SK-N-MC (cell line): Measurements from ENCODE around the gene TP73.
"Not testable (repeated sequence)": the region's sequence is repeated elsewhere in the genome, so short reads cannot be mapped to it uniquely, and the experiment has no call there.

Experiments used
- DNase-seq: peaks from one replicate; pipeline ENCODE4 v3.0.0-alpha.2; 2011; ENCODE audit warnings: low read depth, low spot score
- H3K27ac ChIP-seq: fragments of 200-600 bp; sonication (generic); 2 replicates; pipeline ENCODE4 v1.5.1; 2016; ENCODE audit warnings: mixed run types
- H3K36me3 ChIP-seq: fragments of 200-600 bp; sonication (generic); 2 replicates; pipeline ENCODE4 v1.6.1; 2017; ENCODE audit warnings: antibody characterized with exemption, low read length, mixed read lengths; ENCODE audit not compliant: insufficient read depth
- H3K4me3 ChIP-seq: fragments of 200-600 bp; sonication (generic); 2 replicates; pipeline ENCODE4 v1.5.1; 2016
- H3K9ac ChIP-seq: fragments of 200-600 bp; sonication (generic); 2 replicates; pipeline ENCODE4 v1.8.0; 2017; ENCODE audit warnings: mixed run types, mixed read lengths; ENCODE audit not compliant: insufficient read length
- H3K9me3 ChIP-seq: fragments of 200-600 bp; sonication (generic); 2 replicates; pipeline ENCODE4 v1.6.1; 2017; ENCODE audit warnings: low read depth, mild to moderate bottlenecking, antibody characterized with exemption, low read length, moderate library complexity, mixed read lengths
- EZH2 ChIP-seq: fragments of 200-600 bp; sonication (generic); IDR thresholded peaks from one replicate; pipeline ENCODE4 v1.6.1; 2017; ENCODE audit warnings: antibody characterized with exemption
- FOXP2 ChIP-seq: optimal IDR thresholded peaks from 2 replicates; pipeline ENCODE3; 2011; ENCODE audit warnings: mild to moderate bottlenecking, moderate library complexity; ENCODE audit not compliant: insufficient read depth; ENCODE audit errors: extremely low read length, control extremely low read depth
- POLR2AphosphoS5 ChIP-seq: IDR thresholded peaks from 2 replicates; pipeline ENCODE4 v1.6.1; 2012; ENCODE audit warnings: mild to moderate bottlenecking, low read depth, low read length, borderline replicate concordance

The TP73 gene

DNA sequence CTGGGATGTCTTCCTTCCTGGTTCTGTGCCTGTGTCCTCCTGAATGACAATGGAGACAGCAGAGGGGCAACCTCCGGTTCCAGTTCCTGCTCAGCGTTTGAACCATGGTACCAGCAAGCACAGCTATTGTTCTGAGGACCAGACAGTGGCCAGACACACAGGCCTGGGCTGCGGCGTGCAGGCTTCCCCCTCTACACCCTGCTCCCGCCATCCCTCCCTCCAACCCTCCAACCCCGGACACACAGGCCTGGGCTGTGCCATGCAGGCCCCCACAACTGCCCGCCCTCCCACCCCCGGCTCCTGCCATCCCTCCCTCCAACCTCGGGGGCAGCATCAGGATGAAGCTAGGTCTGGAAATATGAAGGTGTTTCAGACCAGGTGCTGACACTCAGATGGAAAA, 35.5 kb upstream of the TP73 start:
- Histone ChIP-seq H3K27ac (no peak overlapping the region), H3K9me3 (no peaks in the 10 kb centered on the region), H3K36me3 (no peaks in the 10 kb centered on the region), H3K9ac (no peak overlapping the region), H3K4me3 (no peak overlapping the region)
- TF ChIP-seq FOXP2 (no peak), POLR2AphosphoS5 (no peak), EZH2 (no peak)
- DNase-seq = no peak

DNA sequence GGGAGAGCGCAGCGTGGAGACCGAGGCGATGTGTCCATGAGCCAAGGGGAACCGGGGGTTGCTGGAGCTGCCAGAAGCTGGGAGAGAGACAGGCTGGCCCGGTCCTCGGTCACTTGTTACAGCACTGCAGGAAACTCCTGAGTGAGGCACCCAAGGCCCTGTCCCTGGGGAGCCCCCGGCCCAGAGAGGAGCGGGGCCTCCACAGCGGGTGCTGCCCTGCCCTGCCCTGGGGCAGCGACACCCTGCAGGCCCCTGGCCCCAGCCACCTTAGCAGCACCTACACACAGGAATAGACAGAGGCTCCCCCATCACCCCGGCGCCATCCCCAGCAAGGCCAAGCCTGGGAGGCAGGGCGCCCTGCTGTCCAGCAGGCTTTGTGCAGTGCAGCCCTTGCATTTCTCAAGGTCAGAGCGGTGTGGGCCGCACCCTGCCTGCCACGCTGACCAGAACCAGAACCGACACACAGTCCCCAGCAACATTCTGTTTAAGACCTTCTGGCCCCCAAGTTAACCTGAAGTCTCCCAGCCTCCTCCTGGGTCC, 34.4 kb upstream of the TP73 start:
- Histone ChIP-seq H3K9me3 (no peaks in the 10 kb centered on the region), H3K36me3 (no peaks in the 10 kb centered on the region), H3K9ac (no peak overlapping the region), H3K27ac (no peak overlapping the region), H3K4me3 (no peak overlapping the region)
- no peak for TF ChIP-seq POLR2AphosphoS5
- TF ChIP-seq EZH2 = no peak
- TF ChIP-seq FOXP2 = no peak
- DNase-seq = no peak

DNA sequence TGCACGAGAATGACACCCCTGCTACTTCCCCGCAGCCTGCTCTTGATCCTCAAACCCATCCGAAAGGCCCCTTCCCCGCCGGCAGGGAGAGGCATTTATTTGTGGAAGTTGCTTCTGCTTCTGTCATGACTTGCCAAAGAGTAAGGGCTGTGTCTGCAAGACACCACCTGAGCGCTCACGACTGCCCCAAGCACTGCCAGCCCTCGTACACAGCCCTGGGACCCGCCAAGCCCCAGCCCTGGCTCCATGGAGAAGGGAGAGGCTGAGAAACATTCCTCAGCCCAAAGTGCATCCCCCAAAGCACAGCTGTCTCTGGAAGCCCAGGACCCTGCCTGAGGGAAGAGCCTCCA, 33.8 kb upstream of the TP73 start:
- DNase-seq = no peak
- no peaks in the 10 kb centered on the region for H3K9me3 ChIP-seq
- no peak overlapping the region for H3K27ac ChIP-seq
- H3K36me3 ChIP-seq = no peaks in the 10 kb centered on the region
- H3K4me3 ChIP-seq = no peak overlapping the region
- no peak for TF ChIP-seq FOXP2
- no peak for TF ChIP-seq POLR2AphosphoS5
- no peak for TF ChIP-seq EZH2
- H3K9ac ChIP-seq = no peak overlapping the region

DNA sequence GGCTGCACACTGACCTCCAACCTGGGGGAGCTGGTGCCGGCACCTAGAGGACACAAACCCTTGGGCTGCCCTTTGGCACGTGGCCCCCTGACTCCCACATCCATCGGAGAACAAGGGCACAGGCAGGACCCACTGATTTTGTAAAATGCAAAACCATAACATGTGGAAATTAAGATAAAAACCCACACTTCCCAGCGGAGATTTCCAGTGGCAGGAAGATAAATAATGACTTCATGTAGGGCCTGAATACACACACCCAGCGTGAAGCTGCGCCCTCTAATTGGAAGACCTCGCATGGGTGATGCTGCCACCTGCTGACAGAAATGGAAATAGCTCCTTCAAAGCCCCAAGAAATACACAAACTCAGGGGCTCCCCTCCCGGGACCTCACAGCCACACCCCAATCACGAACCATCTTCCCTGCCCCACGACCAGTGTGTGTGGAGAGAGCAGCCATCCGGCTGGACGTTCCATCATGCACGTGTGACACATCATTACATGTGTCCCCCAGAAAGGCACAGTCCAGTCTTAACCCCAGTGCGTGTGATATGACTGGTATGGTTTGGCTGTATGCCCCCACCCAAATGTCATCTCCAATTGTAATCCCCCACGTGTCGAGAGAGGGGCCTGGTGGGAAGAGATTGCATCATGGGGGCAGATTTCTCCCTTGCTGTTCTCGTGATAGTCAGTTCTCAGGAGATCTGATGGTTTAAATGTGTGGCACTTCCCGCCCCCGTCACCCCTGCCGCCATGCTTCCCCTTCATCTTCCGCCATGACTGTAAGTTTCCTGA, 33.2 kb upstream of the TP73 start:
- TF ChIP-seq FOXP2 = peak; percentile 62
- TF ChIP-seq POLR2AphosphoS5 = no peak
- Histone ChIP-seq H3K4me3 (no peak overlapping the region), H3K9me3 (no peaks in the 10 kb centered on the region), H3K27ac (no peak overlapping the region), H3K9ac (no peak overlapping the region), H3K36me3 (no peaks in the 10 kb centered on the region)
- peak; percentile 52 for DNase-seq

DNA sequence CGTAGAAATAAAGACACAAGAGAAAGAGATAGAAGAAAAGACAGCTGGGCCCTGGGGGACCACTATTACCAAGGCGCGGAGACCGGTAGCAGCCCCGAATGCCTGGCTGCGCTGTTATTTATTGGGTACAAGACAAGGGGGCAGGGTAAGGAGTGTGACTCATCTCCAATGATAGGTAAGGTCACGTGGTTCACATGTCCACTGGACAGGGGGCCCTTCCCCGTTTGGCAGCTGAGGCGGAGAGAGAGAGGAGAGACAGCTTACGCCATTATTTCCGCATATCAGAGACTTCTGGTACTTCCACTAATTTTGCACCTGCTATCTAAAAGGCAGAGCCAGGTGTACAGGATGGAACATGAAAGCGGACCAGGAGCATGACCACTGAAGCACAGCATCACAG, 31.6 kb upstream of the TP73 start:
- TF ChIP-seq POLR2AphosphoS5 = no peak
- no peak for TF ChIP-seq EZH2
- no peak for TF ChIP-seq FOXP2
- no peak for DNase-seq
- H3K9me3 ChIP-seq = no peaks in the 10 kb centered on the region
- H3K36me3 ChIP-seq = no peaks in the 10 kb centered on the region
- no peak overlapping the region for H3K4me3 ChIP-seq
- H3K27ac ChIP-seq = no peak overlapping the region
- no peak overlapping the region for H3K9ac ChIP-seq

DNA sequence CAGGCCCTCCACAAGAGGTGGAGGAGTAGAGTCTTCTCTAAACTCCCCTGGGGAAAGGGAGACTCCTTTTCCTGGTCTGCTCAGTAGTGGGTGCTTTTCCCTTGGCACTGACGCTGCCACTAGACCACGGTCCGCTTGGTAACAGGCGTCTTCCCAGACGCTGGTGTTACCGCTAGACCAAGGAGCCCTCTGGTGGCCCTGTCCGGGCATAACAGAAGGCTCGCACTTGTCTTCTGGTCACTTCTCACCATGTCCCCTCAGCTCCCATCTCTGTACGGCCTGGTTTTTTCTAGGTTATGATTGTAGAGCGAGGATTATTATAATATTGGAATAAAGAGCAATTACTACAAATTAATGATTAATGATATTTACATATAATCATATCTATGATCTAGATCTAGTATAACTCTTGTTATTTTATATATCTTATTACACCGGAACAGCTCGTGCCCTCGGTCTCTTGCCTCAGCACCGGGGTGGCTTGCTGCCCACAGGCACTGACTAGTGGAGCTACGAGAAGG, 31.1 kb upstream of the TP73 start:
- H3K4me3 ChIP-seq, H3K36me3 ChIP-seq, H3K9me3 ChIP-seq, DNase-seq, H3K9ac ChIP-seq, H3K27ac ChIP-seq: not testable (repeated sequence)

DNA sequence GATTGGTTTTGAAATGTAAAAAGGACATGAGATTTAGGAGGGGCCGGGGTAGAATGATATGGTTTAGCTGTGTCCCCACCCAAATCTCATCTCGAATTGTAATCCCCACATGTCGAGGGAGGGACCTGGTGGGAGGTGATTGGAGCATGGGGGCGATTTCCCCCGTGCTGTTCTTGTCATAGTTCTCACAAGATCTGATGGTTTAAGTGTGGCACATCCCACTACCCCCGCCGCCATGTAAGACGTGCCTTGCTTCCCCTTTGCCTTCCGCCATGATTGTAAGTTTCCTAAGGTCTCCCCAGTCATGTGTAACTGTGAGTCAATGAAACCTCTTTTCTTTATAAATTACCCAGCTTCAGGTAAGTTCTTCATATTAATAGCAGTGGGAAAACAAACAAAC, 30.2 kb upstream of the TP73 start:
- not testable (repeated sequence) for H3K9ac ChIP-seq, H3K27ac ChIP-seq, H3K4me3 ChIP-seq, H3K9me3 ChIP-seq, H3K36me3 ChIP-seq, DNase-seq

DNA sequence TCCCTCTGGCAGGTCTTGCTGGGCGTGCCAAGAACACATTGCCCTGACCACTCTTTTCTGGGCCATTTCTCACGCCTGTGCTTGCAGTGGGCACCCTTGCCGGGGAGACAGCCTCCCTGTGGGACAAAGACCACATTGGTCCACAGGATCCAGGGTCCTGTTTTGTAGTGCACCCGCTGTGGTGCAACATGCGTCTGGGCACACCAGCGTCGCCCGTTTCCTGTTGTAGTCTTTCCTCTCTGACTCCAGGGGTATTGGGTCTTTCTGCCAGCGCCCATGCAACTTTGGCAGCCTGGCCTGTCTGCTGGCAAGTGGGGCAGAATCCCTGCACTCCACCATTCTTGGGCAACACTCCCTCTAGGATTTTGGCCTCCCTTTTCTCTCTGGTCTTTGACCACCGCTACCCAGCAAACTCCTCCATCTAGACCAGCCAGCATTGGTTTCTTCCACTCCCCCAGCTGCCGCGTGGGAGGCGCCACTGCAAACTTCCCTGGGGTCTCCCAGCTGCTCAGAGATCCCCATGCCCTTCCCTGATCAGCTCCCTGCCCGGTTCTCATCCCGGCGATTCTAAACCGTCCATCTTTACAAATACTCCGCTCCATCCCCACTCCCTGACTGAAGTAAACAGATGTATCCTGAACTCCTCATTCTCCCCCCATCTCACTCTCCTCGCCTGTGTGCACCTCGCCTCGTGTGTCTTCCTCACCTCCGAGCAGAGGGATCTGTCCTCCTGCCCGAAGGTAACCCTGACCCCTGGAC, 28.7 kb upstream of the TP73 start:
- no peak overlapping the region for H3K27ac ChIP-seq
- no peak for DNase-seq

More for the DNA sequence above, 28.7 kb upstream of the TP73 start:
- H3K36me3 ChIP-seq = no peaks in the 10 kb centered on the region; the same call in 1 of the 2 replicates
- peak overlapping the region; percentile 94 for H3K4me3 ChIP-seq
- no peak for TF ChIP-seq POLR2AphosphoS5
- no peak for TF ChIP-seq EZH2
- no peak for TF ChIP-seq FOXP2
- H3K9ac ChIP-seq = peak overlapping the region; percentile 54
- H3K9me3 ChIP-seq = no peaks in the 10 kb centered on the region
